ENCODE results near the gene RAPGEF5.

Gene RAPGEF5

GRCh38 chr7:22255834-22256233, 101.1 kb downstream of the RAPGEF5 start:
- no peak for DNase-seq

- DNase-seq = no peak
Measured at GRCh38 chr7:22255342-22255741, 101.6 kb downstream of the RAPGEF5 start.

- DNase-seq = no peak
Measured at GRCh38 chr7:22252936-22253536, 103.9 kb downstream of the RAPGEF5 start.

GRCh38 chr7:22252016-22252415, 104.9 kb downstream of the RAPGEF5 start:
- no peak for DNase-seq

GRCh38 chr7:22251281-22251680, 105.7 kb downstream of the RAPGEF5 start:
- no peak for DNase-seq

- no peak for DNase-seq
Measured at GRCh38 chr7:22250390-22250789, 106.6 kb downstream of the RAPGEF5 start.

- no peak for DNase-seq
Measured at GRCh38 chr7:22248111-22248809, 108.7 kb downstream of the RAPGEF5 start.

GRCh38 chr7:22241805-22242390, 115.1 kb downstream of the RAPGEF5 start:
- DNase-seq = no peak

GRCh38 chr7:22240904-22241571, 115.9 kb downstream of the RAPGEF5 start:
- DNase-seq = no peak

- DNase-seq = no peak
Measured at GRCh38 chr7:22238354-22239311, 118.3 kb downstream of the RAPGEF5 start.

GRCh38 chr7:22235134-22235533, 121.8 kb downstream of the RAPGEF5 start:
- DNase-seq = no peak

GRCh38 chr7:22234227-22234626, 122.7 kb downstream of the RAPGEF5 start:
- no peak for DNase-seq

- DNase-seq = no peak
Measured at GRCh38 chr7:22231806-22232205, 125.1 kb downstream of the RAPGEF5 start.

- no peak for DNase-seq
Measured at GRCh38 chr7:22231141-22231540, 125.8 kb downstream of the RAPGEF5 start.

- no peak for DNase-seq
Measured at GRCh38 chr7:22230238-22230637, 126.7 kb downstream of the RAPGEF5 start.

- no peak for DNase-seq
Measured at GRCh38 chr7:22229148-22229547, 127.8 kb downstream of the RAPGEF5 start.

GRCh38 chr7:22223807-22224206, 133.1 kb downstream of the RAPGEF5 start:
- DNase-seq = no peak

GRCh38 chr7:22220941-22221340, 136.0 kb downstream of the RAPGEF5 start:
- no peak for DNase-seq

GRCh38 chr7:22219739-22220493, 137.0 kb downstream of the RAPGEF5 start:
- no peak for DNase-seq

GRCh38 chr7:22219036-22219435, 137.9 kb downstream of the RAPGEF5 start:
- DNase-seq = no peak

- no peak for DNase-seq
Measured at GRCh38 chr7:22216832-22217475, 140.0 kb downstream of the RAPGEF5 start.

Data from activated CD4-positive, alpha-beta T cell treated with anti-CD3 and anti-CD28 coated beads for 1 hour (primary cell).